Erythroblast (primary cell): ENCODE measurements around the gene SPEM1.

Source experiments
- GATA1 ChIP-seq: IDR thresholded peaks from 2 replicates; pipeline ENCODE4 v1.6.1; 2011; ENCODE audit warnings: low read depth, mild to moderate bottlenecking, control low read depth, low read length, moderate library complexity
- POLR2A ChIP-seq: IDR thresholded peaks from 2 replicates; pipeline ENCODE4 v1.6.1; 2011; ENCODE audit warnings: mild to moderate bottlenecking, low read length

DNA sequence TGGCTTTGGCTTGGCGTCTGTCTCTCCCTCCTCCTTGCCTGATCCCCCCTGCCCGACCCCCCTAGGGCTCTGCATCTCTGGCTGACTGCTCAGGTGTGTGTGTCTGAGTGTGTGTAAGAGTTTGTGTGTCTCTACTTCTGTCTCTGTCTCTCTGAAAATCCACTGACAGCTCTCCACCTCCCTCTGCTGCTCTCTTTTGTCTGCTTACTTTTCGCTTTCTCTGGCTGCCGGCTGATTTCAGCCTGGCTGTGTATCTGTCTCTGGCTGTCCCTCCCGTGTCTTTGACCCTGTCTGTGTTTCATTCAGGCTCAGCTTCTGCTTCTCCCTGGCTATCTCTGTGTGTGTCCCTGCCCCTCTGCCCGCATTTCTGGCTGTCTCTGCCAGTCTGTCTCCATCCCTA lies 3.8 kb upstream of the SPEM1 start:
- no peak for TF ChIP-seq POLR2A
- TF ChIP-seq GATA1, result no peak
